ENCODE results near the gene ADARB1.

DNA sequence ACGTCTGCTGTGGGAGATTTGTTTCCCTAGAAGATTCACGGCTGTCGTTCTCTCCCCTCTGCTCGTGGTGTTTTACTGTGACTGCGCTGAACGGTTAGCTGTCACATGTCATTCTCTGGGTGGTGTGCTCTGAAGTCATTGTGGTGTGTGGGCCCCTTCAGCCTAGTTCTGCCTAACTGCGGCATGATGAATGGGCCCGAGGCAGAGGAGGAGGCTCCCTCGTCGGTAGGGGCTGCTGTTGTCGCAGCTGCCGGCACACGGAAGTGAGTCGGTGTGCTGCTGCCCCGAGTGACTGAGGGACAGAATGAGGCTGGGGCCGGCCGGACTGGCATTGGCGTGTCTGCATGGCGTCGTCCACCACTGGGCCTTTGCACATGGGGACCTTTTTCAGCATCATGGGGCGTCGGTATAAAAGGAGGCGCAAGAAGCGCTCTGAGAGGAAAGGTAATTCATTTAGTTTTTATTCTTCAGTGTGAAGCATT lies 77.9 kb downstream of the ADARB1 start:
- TF ChIP-seq, protein P1, sequence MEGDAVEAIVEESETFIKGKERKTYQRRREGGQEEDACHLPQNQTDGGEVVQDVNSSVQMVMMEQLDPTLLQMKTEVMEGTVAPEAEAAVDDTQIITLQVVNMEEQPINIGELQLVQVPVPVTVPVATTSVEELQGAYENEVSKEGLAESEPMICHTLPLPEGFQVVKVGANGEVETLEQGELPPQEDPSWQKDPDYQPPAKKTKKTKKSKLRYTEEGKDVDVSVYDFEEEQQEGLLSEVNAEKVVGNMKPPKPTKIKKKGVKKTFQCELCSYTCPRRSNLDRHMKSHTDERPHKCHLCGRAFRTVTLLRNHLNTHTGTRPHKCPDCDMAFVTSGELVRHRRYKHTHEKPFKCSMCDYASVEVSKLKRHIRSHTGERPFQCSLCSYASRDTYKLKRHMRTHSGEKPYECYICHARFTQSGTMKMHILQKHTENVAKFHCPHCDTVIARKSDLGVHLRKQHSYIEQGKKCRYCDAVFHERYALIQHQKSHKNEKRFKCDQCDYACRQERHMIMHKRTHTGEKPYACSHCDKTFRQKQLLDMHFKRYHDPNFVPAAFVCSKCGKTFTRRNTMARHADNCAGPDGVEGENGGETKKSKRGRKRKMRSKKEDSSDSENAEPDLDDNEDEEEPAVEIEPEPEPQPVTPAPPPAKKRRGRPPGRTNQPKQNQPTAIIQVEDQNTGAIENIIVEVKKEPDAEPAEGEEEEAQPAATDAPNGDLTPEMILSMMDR (IDR thresholded peaks at IDR 0.05) = no peak
- no peak for TF ChIP-seq POLR2A (IDR thresholded peaks at IDR 0.05)

All from ovary (tissue), 3 donors.